ENCODE measurements around the gene AXL. TPM values are rescaled to one million over a fixed set of nuclear protein-coding genes. Genes with fewer than 3 reads are reported as not detected.

The AXL gene
- total and polyA plus RNA-seq, 2 of the 13 experiments (the other 11 are each of a cell fraction or from before 2014, with no cell fraction given) = 0.71 to 5.9 TPM

GRCh38 chr19:41263850-41264580 is 45.0 kb downstream of the AXL start, which contains the start of gene HNRNPUL1 (continued):
- TF ChIP-seq MXI1 (IDR thresholded peaks at IDR 0.05; ENCODE audit: borderline replicate concordance, low read depth, low read length) (0 out of 3 replicates have a peak, but pooled peaks have one; percentile 26), SYNCRIP (IDR thresholded peaks at IDR 0.05; ENCODE audit: insufficient read depth, low read depth, low read length) (no peak), ZSCAN25 (CRISPR knock-in tag; IDR thresholded peaks at IDR 0.05) (no peak), ATF7 (IDR thresholded peaks at IDR 0.05) (no peak), ATF7 (CRISPR knock-in tag; IDR thresholded peaks at IDR 0.05) (peak; percentile 3; the same call in 1 of the 2 replicates), SMARCE1 (IDR thresholded peaks at IDR 0.05; ENCODE audit: borderline replicate concordance) (no peak), SP140L (CRISPR knock-in tag; IDR thresholded peaks at IDR 0.05; ENCODE audit: borderline replicate concordance) (no peak), RARA (CRISPR knock-in tag; IDR thresholded peaks at IDR 0.05) (no peak), REPIN1 (CRISPR knock-in tag; IDR thresholded peaks at IDR 0.05; ENCODE audit: borderline replicate concordance, low read depth) (0 out of 2 replicates have a peak, but pooled peaks have one; percentile 42), GABPB1 (CRISPR knock-in tag; IDR thresholded peaks at IDR 0.05) (peak; percentile 93), ZNF564 (CRISPR knock-in tag; IDR thresholded peaks at IDR 0.05) (peak; percentile 86), NFYC (CRISPR knock-in tag; IDR thresholded peaks at IDR 0.05) (peak; percentile 93), ZNF737 (CRISPR knock-in tag; IDR thresholded peaks at IDR 0.05; ENCODE audit: borderline replicate concordance) (no peak), TGIF2 (CRISPR knock-in tag; IDR thresholded peaks at IDR 0.05) (peak; percentile 82), ZNF616 (CRISPR knock-in tag; IDR thresholded peaks at IDR 0.05; ENCODE audit: low read depth) (no peak; the same call in 1 of the 2 replicates), CTCF (CRISPR knock-in tag; IDR thresholded peaks at IDR 0.05) (peak; percentile 20; the same call in 1 of the 2 replicates), ZBTB1 (CRISPR knock-in tag; IDR thresholded peaks at IDR 0.05; ENCODE audit: borderline replicate concordance) (no peak), PITX1 (CRISPR knock-in tag; IDR thresholded peaks at IDR 0.05) (peak; percentile 66), PREB (CRISPR knock-in tag; IDR thresholded peaks at IDR 0.05) (no peak), ZNF841 (CRISPR knock-in tag; IDR thresholded peaks at IDR 0.05; ENCODE audit: borderline replicate concordance) (no peak), TEAD3 (CRISPR knock-in tag; optimal IDR thresholded peaks at IDR 0.05; ENCODE audit: borderline replicate concordance) (peak; percentile 41)
- TF ChIP-seq, protein P1, sequence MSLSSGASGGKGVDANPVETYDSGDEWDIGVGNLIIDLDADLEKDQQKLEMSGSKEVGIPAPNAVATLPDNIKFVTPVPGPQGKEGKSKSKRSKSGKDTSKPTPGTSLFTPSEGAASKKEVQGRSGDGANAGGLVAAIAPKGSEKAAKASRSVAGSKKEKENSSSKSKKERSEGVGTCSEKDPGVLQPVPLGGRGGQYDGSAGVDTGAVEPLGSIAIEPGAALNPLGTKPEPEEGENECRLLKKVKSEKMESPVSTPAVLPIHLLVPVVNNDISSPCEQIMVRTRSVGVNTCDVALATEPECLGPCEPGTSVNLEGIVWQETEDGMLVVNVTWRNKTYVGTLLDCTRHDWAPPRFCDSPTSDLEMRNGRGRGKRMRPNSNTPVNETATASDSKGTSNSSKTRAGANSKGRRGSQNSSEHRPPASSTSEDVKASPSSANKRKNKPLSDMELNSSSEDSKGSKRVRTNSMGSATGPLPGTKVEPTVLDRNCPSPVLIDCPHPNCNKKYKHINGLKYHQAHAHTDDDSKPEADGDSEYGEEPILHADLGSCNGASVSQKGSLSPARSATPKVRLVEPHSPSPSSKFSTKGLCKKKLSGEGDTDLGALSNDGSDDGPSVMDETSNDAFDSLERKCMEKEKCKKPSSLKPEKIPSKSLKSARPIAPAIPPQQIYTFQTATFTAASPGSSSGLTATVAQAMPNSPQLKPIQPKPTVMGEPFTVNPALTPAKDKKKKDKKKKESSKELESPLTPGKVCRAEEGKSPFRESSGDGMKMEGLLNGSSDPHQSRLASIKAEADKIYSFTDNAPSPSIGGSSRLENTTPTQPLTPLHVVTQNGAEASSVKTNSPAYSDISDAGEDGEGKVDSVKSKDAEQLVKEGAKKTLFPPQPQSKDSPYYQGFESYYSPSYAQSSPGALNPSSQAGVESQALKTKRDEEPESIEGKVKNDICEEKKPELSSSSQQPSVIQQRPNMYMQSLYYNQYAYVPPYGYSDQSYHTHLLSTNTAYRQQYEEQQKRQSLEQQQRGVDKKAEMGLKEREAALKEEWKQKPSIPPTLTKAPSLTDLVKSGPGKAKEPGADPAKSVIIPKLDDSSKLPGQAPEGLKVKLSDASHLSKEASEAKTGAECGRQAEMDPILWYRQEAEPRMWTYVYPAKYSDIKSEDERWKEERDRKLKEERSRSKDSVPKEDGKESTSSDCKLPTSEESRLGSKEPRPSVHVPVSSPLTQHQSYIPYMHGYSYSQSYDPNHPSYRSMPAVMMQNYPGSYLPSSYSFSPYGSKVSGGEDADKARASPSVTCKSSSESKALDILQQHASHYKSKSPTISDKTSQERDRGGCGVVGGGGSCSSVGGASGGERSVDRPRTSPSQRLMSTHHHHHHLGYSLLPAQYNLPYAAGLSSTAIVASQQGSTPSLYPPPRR (CRISPR knock-in tag; IDR thresholded peaks at IDR 0.05; ENCODE audit: borderline replicate concordance) = no peak

Measured in HepG2 (cell line).